Hepatocyte (in vitro differentiated cells): ENCODE results near the gene RAPGEF4.
"Not testable (repeated sequence)": the region's sequence is repeated elsewhere in the genome, so short reads cannot be mapped to it uniquely, and the experiment has no call there.

Source experiments
- CTCF ChIP-seq: fragments of 200-600 bp; sonication (generic); IDR thresholded peaks from 2 replicates; pipeline ENCODE4 v1.5.1; 2016; ENCODE audit warnings: antibody characterized with exemption, mild to moderate bottlenecking; ENCODE audit not compliant: poor library complexity
- EZH2 ChIP-seq: fragments of 200-600 bp; sonication (generic); IDR thresholded peaks from 2 replicates; pipeline ENCODE4 v1.6.1; 2016; ENCODE audit warnings: antibody characterized with exemption, mild to moderate bottlenecking, borderline replicate concordance
- EZH2phosphoT487 ChIP-seq: fragments of 200-600 bp; sonication (generic); IDR thresholded peaks from one replicate; pipeline ENCODE4 v1.6.1; 2018; ENCODE audit warnings: antibody characterized with exemption, mild to moderate bottlenecking, low read depth, moderate library complexity; ENCODE audit not compliant: unreplicated experiment, severe bottlenecking

GRCh38 chr2:172748543-172748942, 12.9 kb downstream of the RAPGEF4 start:
- TF ChIP-seq EZH2, CTCF, EZH2phosphoT487: not testable (repeated sequence)
